Prostate gland (tissue), 2 donors: ENCODE results near the gene CACNA1H.

Source experiments
- CTCF ChIP-seq, 4 experiments: fragments of 200-600 bp in 2 of 4; fragments of 450-650 bp in 2 of 4; sonication (generic) in 2 of 4; IDR thresholded peaks; 1 replicate in 3 of 4; 2 replicates in 1 of 4; pipeline ENCODE4 v1.5.1; 2016 to 2019; ENCODE audit warnings: antibody characterized with exemption in 4 of 4, mild to moderate bottlenecking in 2 of 4, moderate library complexity in 2 of 4
- POLR2A ChIP-seq: fragments of 450-650 bp; IDR thresholded peaks from one replicate; pipeline ENCODE4 v1.6.1; 2016; ENCODE audit warnings: antibody characterized with exemption, mild to moderate bottlenecking
- POLR2AphosphoS5 ChIP-seq: sonication (generic); formaldehyde crosslinking; IDR thresholded peaks from one replicate; pipeline ENCODE4 v1.6.1; 2017; ENCODE audit warnings: antibody characterized with exemption

- TF ChIP-seq POLR2A (no peak), CTCF (IDR thresholded peaks at IDR 0.05) (no peak), POLR2AphosphoS5 (no peak)
Measured at GRCh38 chr16:1209081-1209480, 56.2 kb downstream of the CACNA1H start.
